Endometrial microvascular endothelial cells (primary cell): ENCODE measurements around the gene BLID. TPM values are rescaled to one million over a fixed set of nuclear protein-coding genes. Genes with fewer than 3 reads are reported as not detected.

Source experiments
- in situ Hi-C: cut with HindIII; loops from 2 replicates; pipeline ENCODE4 v1.10.0; 2017; ENCODE audit warnings: low sequenced_read_pairs, low pct_unique_long_range_greater_than_20kb; ENCODE audit errors: inconsistent ontology term
- total RNA-seq: library from RNA; depleted of rRNA; stranded (reverse); fragments of >200 nt; gene quantifications from one replicate; pipeline ENCODE4 v1.2.3, GENCODE V29; 2015; ENCODE audit errors: inconsistent ontology term

BLID gene
- total RNA-seq, 1 donor from 2014 or later, result 2.7 TPM

DNA sequence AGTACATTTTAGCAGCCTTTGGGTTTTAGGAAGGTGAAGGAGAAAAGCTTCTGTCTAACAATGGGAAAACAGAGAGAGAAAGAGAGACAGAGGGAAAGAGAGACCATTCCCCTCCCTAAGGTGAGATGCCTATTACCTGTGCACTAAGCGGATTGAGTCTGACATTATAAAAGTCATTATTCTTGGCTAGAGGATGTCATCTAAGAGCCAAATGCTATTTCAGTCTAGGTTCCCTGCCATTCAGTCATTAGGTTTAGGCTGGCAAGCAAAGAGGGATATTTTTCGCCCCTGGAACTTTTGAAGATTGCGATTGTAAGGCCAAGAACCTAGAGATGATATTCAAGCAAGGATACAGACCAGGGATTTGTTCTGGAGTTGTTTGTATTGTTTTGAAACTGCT lies 7.2 kb downstream of the BLID start:
- in situ Hi-C loops, result no loop called here

DNA sequence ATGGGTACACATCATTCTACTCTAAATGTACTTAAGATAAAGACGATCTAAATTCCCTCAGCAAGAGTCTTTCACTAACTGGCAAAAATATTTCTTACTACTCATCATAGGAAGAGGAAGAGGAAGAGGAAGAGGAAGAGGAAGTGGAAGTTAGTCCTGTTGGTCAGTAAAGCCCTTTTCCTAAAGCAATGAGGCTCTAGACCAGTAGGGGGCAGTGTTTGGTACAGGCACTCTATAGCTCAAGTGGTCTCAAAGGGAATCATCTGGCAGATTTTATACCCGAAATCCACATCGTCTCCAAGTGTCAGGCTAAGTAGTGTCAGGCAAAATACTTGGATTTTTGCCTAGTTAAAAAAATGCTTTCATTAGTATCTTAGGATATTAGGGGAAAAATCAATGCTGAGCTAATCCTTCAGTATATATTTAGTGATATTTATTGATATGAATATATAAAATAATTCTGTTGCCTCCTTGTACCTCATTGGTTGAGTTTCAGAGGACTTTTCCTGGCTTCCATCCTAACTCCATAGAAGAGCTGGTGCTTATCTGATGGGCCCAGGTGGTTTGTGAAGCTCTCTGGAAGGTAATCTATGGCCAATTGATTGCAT lies 7.7 kb downstream of the BLID start:
- in situ Hi-C loops, result no loop called here

DNA sequence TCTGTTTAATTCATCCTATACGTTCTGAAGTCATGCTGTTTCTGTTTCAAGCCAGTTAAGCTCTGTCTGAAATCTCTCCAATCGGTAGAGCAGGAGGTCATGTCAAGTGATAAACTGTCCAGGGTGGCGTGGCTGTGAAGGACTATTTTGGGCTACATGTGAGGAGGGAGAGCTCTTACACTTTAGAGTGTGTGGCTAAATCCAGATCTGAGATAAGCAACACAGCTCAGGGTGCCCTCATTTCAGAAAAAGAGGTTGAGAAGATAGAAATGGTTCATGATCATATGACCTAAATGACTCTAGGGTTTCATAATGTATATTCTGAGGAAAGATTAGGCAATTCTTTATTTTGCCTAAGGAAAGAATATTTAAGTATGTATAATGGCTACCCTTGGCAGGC lies 8.4 kb downstream of the BLID start:
- in situ Hi-C loops, result no loop called here

- in situ Hi-C loops, result no loop called here
Observed at GRCh38 chr11:122107045-122107444, 9.0 kb downstream of the BLID start.

DNA sequence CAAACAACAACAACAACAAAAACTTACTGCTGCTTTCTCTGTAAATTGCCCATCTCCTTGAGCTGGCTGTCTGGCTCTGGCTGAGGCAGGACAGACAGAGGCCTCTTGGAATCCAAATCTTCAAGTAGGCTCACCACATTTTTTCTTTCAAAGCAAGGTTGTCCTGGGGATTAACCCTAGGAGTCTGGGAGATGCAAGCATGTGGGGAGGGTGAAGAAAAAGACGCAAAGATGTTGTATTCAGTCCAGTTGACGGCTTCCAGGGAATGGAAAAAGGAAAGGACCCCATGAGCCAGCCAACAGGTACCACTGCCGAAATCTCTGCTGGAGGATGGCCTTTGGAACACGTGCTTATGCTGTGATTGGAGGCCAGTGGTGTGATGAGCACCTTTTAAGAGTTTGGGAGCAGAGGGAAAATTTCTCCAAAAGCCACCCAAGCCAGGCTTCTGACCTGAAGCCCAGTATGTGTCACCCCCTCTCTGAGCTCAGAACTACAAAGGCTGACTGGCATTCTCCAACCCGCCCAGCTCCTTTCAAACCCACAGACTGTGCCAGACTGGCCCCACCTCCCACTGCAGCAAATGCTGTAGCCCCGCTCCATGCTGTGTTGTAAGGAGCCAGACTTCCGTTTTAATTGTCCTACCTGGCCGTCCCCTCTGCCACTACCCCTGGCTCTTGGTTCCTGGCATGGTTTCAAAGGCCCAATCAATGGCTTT lies 10.8 kb downstream of the BLID start:
- in situ Hi-C loops, result no loop called here

- in situ Hi-C loops, result no loop called here
Observed at GRCh38 chr11:122104341-122104740, 11.7 kb downstream of the BLID start.

GRCh38 chr11:122103726-122104125 lies 12.3 kb downstream of the BLID start:
- in situ Hi-C loops, result no loop called here

GRCh38 chr11:122103321-122103720 lies 12.7 kb downstream of the BLID start:
- in situ Hi-C loops, result no loop called here

DNA sequence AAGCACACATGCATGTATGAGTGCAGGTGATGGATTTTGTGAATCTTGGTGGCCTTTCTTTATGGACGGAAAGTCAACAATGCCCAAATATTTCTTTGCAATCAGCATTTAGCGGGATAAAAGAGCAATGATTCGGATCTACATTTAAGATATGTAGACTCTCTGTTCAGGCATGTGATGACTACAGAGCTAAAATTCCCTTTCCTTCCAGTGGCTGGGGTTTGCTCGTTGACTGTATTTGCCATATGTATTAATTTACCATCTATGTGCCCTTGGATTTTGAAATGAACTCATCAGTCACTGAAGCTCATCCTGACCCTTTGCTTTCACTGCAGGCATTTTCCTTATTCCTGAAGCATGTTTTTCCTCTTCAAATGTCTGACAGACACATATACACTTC lies 13.6 kb downstream of the BLID start:
- in situ Hi-C loops, result no loop called here

GRCh38 chr11:122101625-122102291 lies 14.3 kb downstream of the BLID start:
- in situ Hi-C loops, result no loop called here

DNA sequence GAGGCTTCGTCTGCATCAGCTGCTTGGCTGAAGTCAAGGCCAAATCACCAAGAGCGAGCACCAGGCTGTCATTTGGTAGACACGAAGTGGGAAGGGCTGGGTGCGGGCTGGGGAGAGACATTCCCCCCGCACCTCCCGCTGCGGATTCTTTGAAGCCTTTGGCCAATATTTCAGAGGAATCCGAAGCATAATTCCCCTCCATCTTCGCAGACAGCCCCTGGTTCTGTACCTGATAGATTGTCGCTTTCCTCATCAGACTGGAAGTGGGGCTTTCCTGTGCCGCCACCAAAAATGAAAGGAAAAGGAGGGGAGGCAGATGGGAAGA lies 15.3 kb downstream of the BLID start:
- in situ Hi-C loops, result no loop called here

- in situ Hi-C loops, result no loop called here
Observed at GRCh38 chr11:122100037-122100755, 15.8 kb downstream of the BLID start.

- in situ Hi-C loops, result no loop called here
Observed at GRCh38 chr11:122099374-122100036, 16.5 kb downstream of the BLID start.

DNA sequence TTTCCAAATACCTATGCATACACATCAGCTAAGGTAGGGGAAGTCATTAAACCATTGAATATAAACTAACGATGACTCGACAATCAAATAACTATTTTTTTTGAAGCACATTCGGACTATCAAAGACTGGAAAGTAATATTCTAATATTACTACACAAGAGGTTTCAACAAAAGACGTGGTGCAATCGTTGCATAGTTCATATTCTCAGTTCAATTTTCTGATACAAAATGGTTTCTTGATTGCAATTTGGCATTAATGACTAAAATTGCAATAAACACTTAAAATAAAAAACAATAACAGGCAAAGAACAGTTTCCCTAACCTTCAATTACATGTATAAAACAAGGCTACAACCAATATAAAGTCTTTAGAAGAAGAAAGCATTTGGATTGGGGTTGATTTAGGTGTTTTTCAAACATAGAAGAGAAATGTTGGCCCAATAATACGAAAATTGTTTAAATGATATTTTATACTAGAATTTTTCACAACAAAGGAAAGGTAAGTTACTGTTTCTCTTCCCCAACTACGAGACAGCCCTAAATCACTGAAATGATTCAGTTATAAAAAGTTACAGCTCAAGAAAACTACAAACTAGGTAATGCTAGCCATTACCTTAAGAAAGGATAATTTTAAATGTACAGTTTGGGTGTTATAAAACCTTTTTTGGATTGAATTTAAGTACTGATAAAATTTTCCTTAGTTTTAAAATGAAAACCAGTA lies 17.6 kb downstream of the BLID start:
- in situ Hi-C loops, result no loop called here

DNA sequence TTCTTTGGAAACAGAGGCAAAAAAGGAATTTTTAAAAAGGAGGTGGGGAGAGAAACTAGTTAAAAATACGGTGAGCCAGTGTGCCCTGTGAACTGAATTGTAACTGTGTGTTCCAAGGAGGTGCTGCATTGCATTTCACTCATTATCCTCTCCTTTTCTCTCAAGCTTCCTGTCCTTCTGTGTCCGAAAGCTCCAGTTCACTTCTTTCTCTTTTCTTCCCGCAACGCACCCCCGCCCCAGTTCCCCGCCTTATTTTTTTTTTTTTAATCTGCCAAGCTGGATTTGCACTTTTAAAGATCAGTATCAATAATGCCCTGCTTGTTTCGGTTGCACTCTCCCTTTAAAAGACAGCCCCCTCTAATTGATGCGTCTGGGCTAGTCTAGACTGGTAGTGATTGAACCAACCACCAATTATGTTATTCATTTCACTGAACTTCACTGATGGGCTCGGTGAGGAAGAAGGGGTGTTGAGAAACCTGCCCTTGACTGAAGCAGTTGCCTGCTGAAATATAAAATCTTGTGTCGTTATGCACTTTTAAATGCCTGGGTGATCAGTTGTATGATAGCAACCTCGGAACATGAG lies 18.5 kb downstream of the BLID start:
- in situ Hi-C loops, result no loop called here

GRCh38 chr11:122096272-122097112 lies 19.5 kb downstream of the BLID start:
- in situ Hi-C loops, result no loop called here

GRCh38 chr11:122095681-122096262 lies 20.2 kb downstream of the BLID start:
- in situ Hi-C loops, result no loop called here
